ENCODE measurements around the gene HEG1. TPM values are rescaled to one million over a fixed set of nuclear protein-coding genes. Genes with fewer than 3 reads are reported as not detected.
A peak's percentile ranks its signal among the peaks of the same experiment; 100 is the strongest.
"Not testable (repeated sequence)": the region's sequence is repeated elsewhere in the genome, so short reads cannot be mapped to it uniquely, and the experiment has no call there.

HEG1 gene
- 100 to 1,000 TPM in 1 of 8 experiments, 10 to 100 TPM in 4, 1 to 10 TPM in 3; 3.5 to 173 (median 24.0) TPM for total RNA-seq

DNA sequence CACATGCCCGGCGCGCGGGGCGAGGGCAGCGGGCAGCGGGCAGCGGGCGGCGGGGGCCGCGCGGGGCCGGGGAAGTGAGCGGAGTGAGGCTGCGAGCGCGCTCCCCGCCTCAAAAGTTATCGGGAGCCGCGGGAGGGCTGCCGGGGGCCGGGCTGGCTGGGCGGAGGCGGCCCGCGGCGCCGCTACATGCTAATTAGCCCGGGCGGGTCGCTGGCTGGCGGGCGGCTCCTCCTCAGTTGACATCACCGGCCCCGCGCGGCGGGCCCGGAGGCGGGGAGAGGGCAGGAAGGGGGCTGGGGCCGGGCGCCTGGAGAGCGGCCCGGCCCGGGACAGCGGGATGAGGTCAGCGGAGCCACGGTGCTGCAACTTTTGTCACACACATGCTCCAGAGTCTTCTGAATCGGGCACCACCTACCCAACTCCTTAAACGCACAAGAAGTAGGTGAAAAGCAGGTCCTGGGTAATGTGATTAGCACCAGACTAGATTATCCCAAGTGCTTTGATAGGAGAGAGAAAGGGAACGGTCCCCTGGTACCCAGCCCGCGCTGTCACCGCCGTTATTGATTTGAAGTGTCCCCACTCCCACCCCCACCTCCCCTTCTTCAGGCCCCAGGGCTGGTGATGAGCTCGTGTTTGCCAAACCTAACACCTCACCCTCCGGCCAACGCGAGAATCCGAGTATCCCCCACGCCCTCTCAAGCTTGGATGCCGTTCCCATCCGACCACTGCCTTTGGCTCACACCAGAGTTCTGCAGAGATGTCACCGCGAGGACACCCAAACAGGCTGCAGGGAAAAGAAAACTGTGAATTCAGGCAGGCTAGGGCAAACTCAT lies at the start of gene HEG1:
Gene HEG1 (minus strand): TSS at position 85 of the 833 bp plus-strand sequence. CDS start 107 bp downstream, outside the sequence.
- H3K4me3 ChIP-seq = peak within 1 kb of the TSS; percentile 55 to 96 (median 66)
- H3K4me1 ChIP-seq (replicated peaks in 1 of 2) = peaks cover 19 to 33% of the 10 kb centered on the region in 2 donors
- H3K27ac ChIP-seq = peak within 1 kb of the TSS in 1 of 2 donors; percentile 53
- WGBS, 10 experiments = 0 to 7% (median 3%) methylated on average over 2 to 10 of the region's 67 CpGs; no CpG with 5 or more reads in 6 of the 10 experiments
- peak; percentile 66 to 88 (median 84) for ATAC-seq (replicated peaks in 6 of 8)
- in situ Hi-C loops (cut with MboI; ENCODE audit: low pct_unique_long_range_greater_than_20kb in 2 of 9, low sequenced_read_pairs in 9 of 9, unreplicated experiment in 9 of 9) = no loop called here

GRCh38 chr3:125105116-125105515 lies 49.3 kb upstream of the HEG1 start:
- Histone ChIP-seq H3K4me1 (replicated peaks in 1 of 2) (no peaks in the 10 kb centered on the region), H3K27ac (no peak overlapping the region), H3K4me3 (no peak overlapping the region)
- no peak for ATAC-seq (replicated peaks in 6 of 8)
- WGBS, 10 experiments = 70 to 86% (median 84%) methylated on average over 1 of the region's 1 CpG; no CpG with 5 or more reads in 4 of the 10 experiments
- in situ Hi-C loops (cut with MboI; ENCODE audit: low pct_unique_long_range_greater_than_20kb in 2 of 9, low sequenced_read_pairs in 9 of 9, unreplicated experiment in 9 of 9) = no loop called here

GRCh38 chr3:125104639-125105038 lies 48.8 kb upstream of the HEG1 start:
- in situ Hi-C loops (cut with MboI; ENCODE audit: low pct_unique_long_range_greater_than_20kb in 2 of 9, low sequenced_read_pairs in 9 of 9, unreplicated experiment in 9 of 9) = no loop called here
- Histone ChIP-seq H3K4me3 (no peak overlapping the region), H3K27ac (no peak overlapping the region), H3K4me1 (replicated peaks in 1 of 2) (no peaks in the 10 kb centered on the region)
- 100% methylated on average over 1 of the region's 1 CpG; no CpG with 5 or more reads in 5 of the 10 experiments for WGBS, 10 experiments
- no peak for ATAC-seq (replicated peaks in 6 of 8)

DNA sequence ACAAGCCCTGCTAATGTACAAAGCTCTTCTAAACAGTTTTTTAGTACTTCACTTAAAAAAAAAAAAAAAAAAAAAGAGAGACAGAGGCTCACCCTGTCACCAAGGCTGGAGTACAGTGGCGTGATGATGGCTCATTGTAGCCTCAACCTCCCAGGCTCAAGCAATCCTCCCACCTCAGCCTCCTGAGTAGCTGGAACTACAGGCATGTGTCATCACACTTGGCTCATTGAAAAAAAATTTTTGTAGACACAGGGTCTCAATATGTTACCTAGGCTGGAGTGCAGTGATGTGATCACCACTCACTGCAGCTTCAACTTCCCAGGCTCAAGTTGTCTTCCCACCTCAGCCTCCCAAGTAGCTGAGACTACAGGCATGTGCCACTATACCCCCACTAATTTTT lies 47.6 kb upstream of the HEG1 start:
- H3K4me3 ChIP-seq = no peak overlapping the region
- in situ Hi-C loops (cut with MboI; ENCODE audit: low pct_unique_long_range_greater_than_20kb in 2 of 9, low sequenced_read_pairs in 9 of 9, unreplicated experiment in 9 of 9) = no loop called here
- no peaks in the 10 kb centered on the region for H3K4me1 ChIP-seq (replicated peaks in 1 of 2)
- no peak overlapping the region for H3K27ac ChIP-seq
- WGBS, 10 experiments = 88 to 100% (median 100%) methylated on average over 1 of the region's 1 CpG; no CpG with 5 or more reads in 4 of the 10 experiments
- no peak for ATAC-seq (replicated peaks in 6 of 8)

DNA sequence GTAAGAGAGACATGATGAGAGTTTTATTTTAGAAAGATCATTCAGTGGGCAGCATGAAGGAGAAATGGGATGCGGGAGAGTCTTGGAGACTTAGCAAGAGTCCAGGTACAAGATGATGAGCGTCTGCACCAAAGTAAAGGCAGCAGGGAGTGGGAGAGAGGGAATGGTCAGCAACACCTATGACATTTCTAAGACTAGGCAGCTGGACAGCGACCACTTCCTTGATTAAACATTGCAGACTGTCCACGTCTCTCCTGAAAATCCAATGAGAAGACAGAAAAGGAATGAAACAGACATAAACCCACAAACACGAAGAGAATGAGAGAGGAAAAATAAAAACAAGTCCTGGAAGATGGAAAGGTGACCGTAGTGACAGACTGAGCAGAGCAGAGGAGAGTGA lies 46.7 kb upstream of the HEG1 start:
- Histone ChIP-seq H3K4me1 (replicated peaks in 1 of 2) (no peaks in the 10 kb centered on the region), H3K27ac (no peak overlapping the region), H3K4me3 (no peak overlapping the region)
- 56 to 94% (median 83%) methylated on average over 1 to 6 of the region's 6 CpGs for WGBS, 10 experiments
- ATAC-seq (replicated peaks in 6 of 8) = no peak
- in situ Hi-C loops (cut with MboI; ENCODE audit: low pct_unique_long_range_greater_than_20kb in 2 of 9, low sequenced_read_pairs in 9 of 9, unreplicated experiment in 9 of 9) = no loop called here

DNA sequence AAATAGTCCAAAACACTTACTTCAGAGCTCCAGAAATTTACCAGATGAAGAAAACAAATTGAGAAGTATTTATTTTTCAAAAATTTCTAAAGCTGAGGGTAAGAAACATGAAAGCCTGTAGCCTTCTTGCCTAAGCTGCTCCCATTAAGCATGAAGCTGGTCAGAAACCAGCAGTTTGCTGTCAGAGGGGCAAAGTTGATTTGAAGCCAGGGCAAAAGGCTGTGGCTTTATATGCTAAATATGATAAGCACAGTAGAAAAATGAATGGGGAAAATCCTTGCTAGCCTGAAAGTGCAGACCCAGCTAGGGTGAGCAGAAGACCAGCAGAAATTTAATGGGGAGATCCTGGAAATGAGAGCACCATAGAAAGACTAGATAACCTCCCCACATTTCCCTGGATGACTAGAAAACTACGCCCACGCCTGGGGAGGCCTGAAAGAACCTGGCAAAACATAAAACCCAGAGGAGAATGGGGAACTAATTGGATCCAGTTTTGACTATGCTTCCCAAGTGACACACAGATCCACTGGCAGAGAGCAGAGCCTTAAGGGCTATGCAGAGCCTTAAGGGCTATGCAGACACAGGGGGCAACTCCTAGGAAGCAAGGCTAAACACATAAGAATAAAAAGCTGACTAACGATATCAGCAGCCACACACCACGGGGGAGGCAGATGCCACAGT lies 43.0 kb upstream of the HEG1 start:
- peak in 3 of 8 experiments; percentile 88 to 93 (median 92) for ATAC-seq (replicated peaks in 6 of 8)
- no peak overlapping the region for H3K4me3 ChIP-seq
- 6 to 100% (median 64%) methylated on average over 1 to 4 of the region's 4 CpGs for WGBS, 10 experiments
- no peak overlapping the region for H3K27ac ChIP-seq
- in situ Hi-C loops (cut with MboI; ENCODE audit: low pct_unique_long_range_greater_than_20kb in 2 of 9, low sequenced_read_pairs in 9 of 9, unreplicated experiment in 9 of 9) = no loop called here
- H3K4me1 ChIP-seq (replicated peaks in 1 of 2) = no peaks in the 10 kb centered on the region

DNA sequence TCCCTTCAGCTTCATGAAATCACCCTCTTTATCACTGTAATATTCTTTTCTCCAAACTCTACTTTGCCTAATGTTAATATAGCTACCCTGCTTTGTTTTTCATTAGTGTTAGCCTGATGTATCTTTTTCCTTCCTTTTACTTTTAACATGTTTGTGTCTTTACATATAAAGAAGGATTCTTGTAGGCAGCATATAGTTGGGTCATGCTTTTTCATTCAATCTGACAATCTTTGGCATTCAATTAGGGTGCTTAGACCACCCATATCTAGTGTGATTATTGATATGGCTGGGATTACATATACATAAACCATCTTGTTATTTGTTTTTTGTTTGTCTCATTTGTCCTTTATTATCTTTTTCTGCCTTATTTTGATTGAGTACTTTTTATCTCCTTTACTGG lies 34.9 kb upstream of the HEG1 start:
- Histone ChIP-seq H3K4me3 (no peak overlapping the region), H3K27ac (no peak overlapping the region), H3K4me1 (replicated peaks in 1 of 2) (no peaks in the 10 kb centered on the region)
- ATAC-seq (replicated peaks in 6 of 8) = no peak
- in situ Hi-C loops (cut with MboI; ENCODE audit: low pct_unique_long_range_greater_than_20kb in 2 of 9, low sequenced_read_pairs in 9 of 9, unreplicated experiment in 9 of 9) = no loop called here

GRCh38 chr3:125087768-125088391 lies 32.1 kb upstream of the HEG1 start:
- H3K4me1 ChIP-seq (replicated peaks in 1 of 2) = no peaks in the 10 kb centered on the region
- in situ Hi-C loops (cut with MboI; ENCODE audit: low pct_unique_long_range_greater_than_20kb in 2 of 9, low sequenced_read_pairs in 9 of 9, unreplicated experiment in 9 of 9) = no loop called here
- ATAC-seq (replicated peaks in 6 of 8) = peak in 3 of 8 experiments; percentile 54 to 96 (median 67)
- 17 to 100% (median 93%) methylated on average over 1 to 5 of the region's 6 CpGs; no CpG with 5 or more reads in 3 of the 10 experiments for WGBS, 10 experiments
- no peak overlapping the region for H3K27ac ChIP-seq
- no peak overlapping the region for H3K4me3 ChIP-seq

- H3K27ac ChIP-seq = no peak overlapping the region
- in situ Hi-C loops (cut with MboI; ENCODE audit: low pct_unique_long_range_greater_than_20kb in 2 of 9, low sequenced_read_pairs in 9 of 9, unreplicated experiment in 9 of 9) = no loop called here
- ATAC-seq (replicated peaks in 6 of 8) = no peak
- no peak overlapping the region for H3K4me3 ChIP-seq
- H3K4me1 ChIP-seq (replicated peaks in 1 of 2) = no peaks in the 10 kb centered on the region
These were observed 29.4 kb upstream of the HEG1 start for GRCh38 chr3:125085166-125085565.

DNA sequence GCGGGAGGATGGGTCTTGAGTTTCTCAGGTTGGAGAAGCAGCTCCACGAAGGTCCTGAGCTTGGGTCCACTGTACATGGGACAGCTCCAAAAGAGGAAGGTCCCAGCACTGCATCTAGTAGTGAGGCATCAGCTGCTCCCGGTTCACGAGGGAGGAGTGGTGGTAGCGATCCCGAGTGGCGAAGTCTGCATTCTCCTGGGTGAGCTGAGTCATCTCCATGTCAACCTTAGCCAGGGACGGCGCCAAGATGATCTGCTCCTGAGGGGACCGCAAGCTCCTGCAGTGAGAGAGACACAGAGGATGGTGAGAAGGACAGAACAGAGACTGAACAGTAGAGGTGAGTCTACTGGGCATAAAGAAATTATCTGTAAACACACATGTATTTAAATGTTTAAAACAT lies 28.0 kb upstream of the HEG1 start:
- in situ Hi-C loops (cut with MboI; ENCODE audit: low pct_unique_long_range_greater_than_20kb in 2 of 9, low sequenced_read_pairs in 9 of 9, unreplicated experiment in 9 of 9) = no loop called here
- 0 to 100% (median 69%) methylated on average over 1 to 8 of the region's 10 CpGs; no CpG with 5 or more reads in 2 of the 10 experiments for WGBS, 10 experiments
- Histone ChIP-seq H3K27ac (no peak overlapping the region), H3K4me3 (no peak overlapping the region), H3K4me1 (replicated peaks in 1 of 2) (no peaks in the 10 kb centered on the region)
- ATAC-seq (replicated peaks in 6 of 8) = peak in 2 of 8 experiments; percentile 41 to 68

DNA sequence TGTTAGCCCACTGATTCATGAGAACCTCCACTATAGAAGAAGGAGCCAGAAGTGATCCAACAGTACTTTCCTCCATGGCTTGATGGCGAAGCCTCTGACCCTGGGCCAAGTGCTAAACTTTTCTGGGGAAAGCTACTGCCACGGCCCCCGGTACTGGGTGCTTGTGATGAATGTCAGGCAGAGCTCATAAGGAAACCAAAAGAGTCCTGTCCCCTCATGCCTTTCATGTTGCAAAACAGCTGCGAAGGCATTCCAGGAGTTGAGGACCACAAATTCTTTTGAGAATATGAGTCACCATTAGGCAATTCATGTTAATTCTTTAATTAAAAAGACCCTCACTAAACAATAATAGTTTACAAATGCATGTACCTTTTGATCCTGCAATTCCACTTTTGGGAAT lies 26.5 kb upstream of the HEG1 start:
- in situ Hi-C loops (cut with MboI; ENCODE audit: low pct_unique_long_range_greater_than_20kb in 2 of 9, low sequenced_read_pairs in 9 of 9, unreplicated experiment in 9 of 9); H3K4me3 ChIP-seq; H3K4me1 ChIP-seq (replicated peaks in 1 of 2); H3K27ac ChIP-seq; ATAC-seq (replicated peaks in 6 of 8): not testable (repeated sequence)
- WGBS, 10 experiments = 20 to 100% (median 79%) methylated on average over 1 to 2 of the region's 4 CpGs; no CpG with 5 or more reads in 4 of the 10 experiments

DNA sequence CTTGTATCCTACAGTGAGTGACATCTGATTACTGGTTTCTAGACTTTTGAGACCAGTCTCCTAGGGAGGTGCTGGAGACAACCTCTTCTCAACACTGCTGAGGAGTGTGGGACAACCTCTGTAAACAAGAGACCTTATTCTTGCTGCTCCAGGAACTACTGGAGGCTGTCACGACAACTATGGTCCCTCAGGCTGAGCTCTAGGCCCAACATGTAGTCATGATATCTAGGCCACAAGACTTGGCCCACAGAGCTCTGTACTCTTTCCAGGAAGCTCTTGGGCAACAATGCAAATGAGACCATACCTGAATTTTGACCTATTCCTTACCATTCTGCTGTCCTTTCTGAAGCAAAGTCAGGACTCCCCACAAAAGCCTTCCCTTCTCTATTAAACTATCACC lies 24.3 kb upstream of the HEG1 start:
- WGBS, 10 experiments = 80 to 100% (median 92%) methylated on average over 1 of the region's 1 CpG; no CpG with 5 or more reads in 6 of the 10 experiments
- Histone ChIP-seq H3K4me1 (replicated peaks in 1 of 2) (no peaks in the 10 kb centered on the region), H3K4me3 (no peak overlapping the region), H3K27ac (no peak overlapping the region)
- in situ Hi-C loops (cut with MboI; ENCODE audit: low pct_unique_long_range_greater_than_20kb in 2 of 9, low sequenced_read_pairs in 9 of 9, unreplicated experiment in 9 of 9) = no loop called here
- ATAC-seq (replicated peaks in 6 of 8) = no peak

- peak in 2 of 8 experiments; percentile 34 to 54 for ATAC-seq (replicated peaks in 6 of 8)
- in situ Hi-C loops (cut with MboI; ENCODE audit: low pct_unique_long_range_greater_than_20kb in 2 of 9, low sequenced_read_pairs in 9 of 9, unreplicated experiment in 9 of 9) = no loop called here
- Histone ChIP-seq H3K4me1 (replicated peaks in 1 of 2) (no peaks in the 10 kb centered on the region), H3K4me3 (no peak overlapping the region), H3K27ac (no peak overlapping the region)
- 33 to 86% (median 67%) methylated on average over 1 of the region's 1 CpG; no CpG with 5 or more reads in 3 of the 10 experiments for WGBS, 10 experiments
These were observed 23.9 kb upstream of the HEG1 start for GRCh38 chr3:125079675-125080045.
